Right atrium auricular region (tissue), 2 donors: ENCODE results near the gene INHBE. TPM values are rescaled to one million over a fixed set of nuclear protein-coding genes. Genes with fewer than 3 reads are reported as not detected.

Source experiments
- DNase-seq: peaks from one replicate; pipeline ENCODE4 v3.0.0-alpha.2; 2019; ENCODE audit warnings: low spot score
- H3K27ac ChIP-seq, 2 donors: fragments of 200-600 bp; sonication (generic); 1 replicate in 1 of 2; 2 replicates in 1 of 2; pipeline ENCODE4 v1.5.1; 2016 to 2019
- H3K27me3 ChIP-seq, 2 donors: fragments of 200-600 bp; sonication (generic); one replicate each; pipeline versions ENCODE4 v1.5.1 to v1.6.0; 2017 to 2019
- H3K36me3 ChIP-seq: fragments of 200-600 bp; sonication (generic); one replicate; pipeline ENCODE4 v1.5.1; 2016
- H3K4me1 ChIP-seq, 2 donors: fragments of 200-600 bp; sonication (generic); one replicate each; pipeline versions ENCODE4 v1.5.1 to v1.6.0; 2017 to 2019
- H3K4me3 ChIP-seq, 2 donors: fragments of 200-600 bp; sonication (generic); 1 replicate in 1 of 2; 2 replicates in 1 of 2; pipeline ENCODE4 v1.5.1; 2017 to 2019; ENCODE audit warnings: mild to moderate bottlenecking in 1 of 2, moderate library complexity in 1 of 2
- H3K9me3 ChIP-seq, 2 donors: fragments of 200-600 bp; sonication (generic); one replicate each; pipeline ENCODE4 v1.5.1; 2019
- total RNA-seq, 2 donors: library from RNA; depleted of rRNA; stranded (reverse); fragments of >200 nt; gene quantifications; one replicate each; pipeline ENCODE4 v1.1.0, GENCODE V29; 2016
- TF ChIP-seq, protein P1 (sequence below), 2 donors: fragments of 200-600 bp; sonication (generic); IDR thresholded peaks; one replicate each; pipeline ENCODE4 v1.5.1; 2019; ENCODE audit warnings: antibody characterized with exemption in 2 of 2

INHBE gene
- total RNA-seq, 2 donors from 2014 or later = not detected

DNA sequence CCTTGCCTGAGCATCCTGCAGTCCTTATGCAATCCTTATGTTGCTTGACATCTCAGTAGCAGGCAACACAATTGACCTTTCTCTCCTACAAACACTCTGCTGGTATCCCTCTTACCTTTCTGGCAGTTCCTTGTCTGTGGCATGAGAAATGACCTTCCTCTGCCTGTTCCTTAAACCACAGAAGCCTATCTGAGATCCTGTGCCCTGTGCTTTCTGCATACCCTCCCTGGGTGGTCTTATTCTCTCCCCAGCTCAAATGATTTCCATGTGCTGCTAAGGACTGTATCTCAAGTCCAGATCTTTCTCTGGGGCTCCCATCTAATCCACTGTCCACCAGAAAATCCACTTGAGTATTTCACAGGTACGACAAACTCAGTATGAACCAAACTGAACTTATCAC lies 26.6 kb downstream of the INHBE start:
- Histone ChIP-seq H3K4me1 (no peaks in the 10 kb centered on the region), H3K4me3 (no peak overlapping the region), H3K9me3 (no peaks in the 10 kb centered on the region), H3K27ac (no peak overlapping the region), H3K36me3 (no peaks in the 10 kb centered on the region), H3K27me3 (peaks cover 0 to 4% of the 10 kb centered on the region in 2 donors)
- no peak for DNase-seq
- TF ChIP-seq, protein P1, sequence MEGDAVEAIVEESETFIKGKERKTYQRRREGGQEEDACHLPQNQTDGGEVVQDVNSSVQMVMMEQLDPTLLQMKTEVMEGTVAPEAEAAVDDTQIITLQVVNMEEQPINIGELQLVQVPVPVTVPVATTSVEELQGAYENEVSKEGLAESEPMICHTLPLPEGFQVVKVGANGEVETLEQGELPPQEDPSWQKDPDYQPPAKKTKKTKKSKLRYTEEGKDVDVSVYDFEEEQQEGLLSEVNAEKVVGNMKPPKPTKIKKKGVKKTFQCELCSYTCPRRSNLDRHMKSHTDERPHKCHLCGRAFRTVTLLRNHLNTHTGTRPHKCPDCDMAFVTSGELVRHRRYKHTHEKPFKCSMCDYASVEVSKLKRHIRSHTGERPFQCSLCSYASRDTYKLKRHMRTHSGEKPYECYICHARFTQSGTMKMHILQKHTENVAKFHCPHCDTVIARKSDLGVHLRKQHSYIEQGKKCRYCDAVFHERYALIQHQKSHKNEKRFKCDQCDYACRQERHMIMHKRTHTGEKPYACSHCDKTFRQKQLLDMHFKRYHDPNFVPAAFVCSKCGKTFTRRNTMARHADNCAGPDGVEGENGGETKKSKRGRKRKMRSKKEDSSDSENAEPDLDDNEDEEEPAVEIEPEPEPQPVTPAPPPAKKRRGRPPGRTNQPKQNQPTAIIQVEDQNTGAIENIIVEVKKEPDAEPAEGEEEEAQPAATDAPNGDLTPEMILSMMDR (IDR thresholded peaks at IDR 0.05) = no peak

DNA sequence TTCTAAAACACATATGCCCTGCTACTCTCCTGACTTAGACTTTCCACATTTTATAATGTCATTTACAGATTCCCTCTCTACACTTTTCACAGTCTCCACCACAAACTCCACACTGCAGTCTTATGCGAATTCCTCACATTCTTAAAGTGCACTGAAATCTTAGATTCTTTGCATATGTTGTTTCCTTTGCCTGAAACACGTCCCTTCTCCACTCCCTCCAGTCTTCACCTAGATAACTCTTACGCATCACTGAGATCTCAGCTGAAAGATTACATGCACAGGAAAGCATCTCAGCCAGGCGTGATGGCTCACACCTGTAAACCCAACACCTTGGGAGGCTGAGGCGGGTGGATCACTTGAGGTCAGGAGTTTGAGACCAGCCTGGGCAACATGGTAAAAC lies 28.4 kb downstream of the INHBE start:
- Histone ChIP-seq H3K4me3 (no peak overlapping the region), H3K4me1 (peaks cover 0 to 6% of the 10 kb centered on the region in 2 donors), H3K27ac (no peak overlapping the region), H3K27me3 (no peaks in the 10 kb centered on the region), H3K36me3 (no peaks in the 10 kb centered on the region), H3K9me3 (no peaks in the 10 kb centered on the region)
- DNase-seq = no peak
- TF ChIP-seq, protein P1 (IDR thresholded peaks at IDR 0.05) = no peak

DNA sequence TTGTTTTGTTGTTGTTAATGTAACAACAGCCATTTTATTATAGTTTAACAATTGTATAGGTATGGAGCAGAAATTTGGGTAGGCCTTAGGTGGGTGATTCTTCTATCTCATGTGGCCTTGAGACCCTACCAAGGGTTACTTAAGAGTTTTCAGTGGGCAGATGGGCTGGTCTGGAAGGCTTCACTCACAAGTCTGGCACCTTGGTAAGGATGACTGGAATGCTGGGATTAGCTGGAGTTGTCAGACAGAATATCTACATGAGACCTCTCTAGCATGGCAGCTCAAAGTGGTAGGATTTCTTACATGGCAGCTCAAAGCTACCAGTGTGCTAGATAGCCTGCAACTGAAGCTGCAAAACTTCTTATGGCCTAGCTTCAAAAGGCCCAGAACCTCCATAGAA lies 30.6 kb downstream of the INHBE start:
- DNase-seq = no peak
- H3K27ac ChIP-seq = no peak overlapping the region
- no peaks in the 10 kb centered on the region for H3K27me3 ChIP-seq
- H3K4me3 ChIP-seq = no peak overlapping the region
- TF ChIP-seq, protein P1 (IDR thresholded peaks at IDR 0.05) = no peak
- H3K9me3 ChIP-seq = no peaks in the 10 kb centered on the region
- peaks cover 18% of the 10 kb centered on the region for H3K36me3 ChIP-seq
- peaks cover 0 to 15% of the 10 kb centered on the region in 2 donors for H3K4me1 ChIP-seq

DNA sequence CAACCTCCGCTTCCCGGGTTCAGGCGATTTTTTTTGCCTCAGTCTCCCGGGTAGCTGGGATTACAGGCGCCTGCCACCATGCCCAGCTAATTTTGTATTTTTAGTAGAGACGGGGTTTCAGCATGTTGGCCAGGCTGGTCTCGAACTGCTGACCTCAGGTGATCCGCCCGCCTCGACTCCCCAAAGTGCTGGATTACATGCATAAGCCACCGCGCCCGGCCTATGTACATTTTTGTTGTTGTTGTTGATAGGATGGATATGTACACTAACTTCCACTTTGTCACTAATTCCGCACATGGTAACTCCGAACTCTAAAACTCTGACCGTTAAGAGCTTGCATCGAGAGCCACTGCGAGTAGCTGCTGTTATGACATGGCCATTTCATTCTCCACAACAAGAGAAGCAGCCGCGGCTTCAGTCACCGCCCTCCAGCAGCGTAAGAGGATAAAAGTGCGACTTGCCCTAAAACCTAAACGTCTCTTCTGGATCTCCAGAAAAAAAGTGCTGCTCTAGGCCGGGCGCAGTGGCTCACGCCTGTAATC lies 32.0 kb downstream of the INHBE start:
- DNase-seq = no peak
- Histone ChIP-seq H3K36me3 (peaks cover 30% of the 10 kb centered on the region), H3K4me1 (peaks cover 0 to 15% of the 10 kb centered on the region in 2 donors), H3K4me3 (peak overlapping the region; percentile 71 to 80), H3K27me3 (no peaks in the 10 kb centered on the region), H3K27ac (peak overlapping the region in 1 of 2 donors; percentile 78), H3K9me3 (no peaks in the 10 kb centered on the region)
- TF ChIP-seq, protein P1 (IDR thresholded peaks at IDR 0.05) = no peak

DNA sequence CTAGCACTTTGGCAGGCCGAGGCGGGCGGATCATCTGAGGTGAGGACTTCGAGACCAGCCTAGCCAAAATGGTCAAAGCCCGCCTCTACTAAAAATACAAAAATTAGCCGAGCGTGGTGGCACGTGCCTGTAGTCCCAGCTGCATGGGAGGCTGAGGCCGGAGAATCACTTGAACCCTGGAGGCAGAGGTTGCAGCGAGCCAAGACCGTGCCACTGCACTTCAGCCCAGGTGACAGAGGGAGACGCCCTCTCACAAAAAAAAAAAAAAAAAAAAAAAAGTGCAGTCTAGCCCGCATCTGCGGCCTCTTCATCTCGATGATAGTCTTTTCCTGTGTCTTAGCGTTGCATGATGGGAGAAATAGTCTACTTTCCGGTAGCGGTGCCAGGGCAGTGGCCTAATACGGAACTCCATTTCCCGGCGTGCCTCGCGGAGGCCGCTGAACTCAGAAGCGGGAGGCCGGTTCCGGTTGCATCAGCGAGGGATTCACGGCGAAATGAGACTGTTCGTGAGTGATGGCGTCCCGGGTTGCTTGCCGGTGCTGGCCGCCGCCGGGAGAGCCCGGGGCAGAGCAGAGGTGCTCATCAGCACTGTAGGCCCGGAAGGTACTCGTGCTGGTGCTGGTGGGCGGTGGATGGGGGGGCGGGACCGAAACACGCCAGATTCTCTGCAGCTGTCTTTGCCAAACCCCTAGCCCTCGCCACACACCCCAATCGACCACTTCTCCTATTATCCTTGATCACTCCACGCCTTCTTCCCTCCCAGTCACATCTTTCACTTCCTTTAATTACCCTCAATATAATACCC lies 32.7 kb downstream of the INHBE start, which contains the start of gene MARS1:
Gene MARS1, plus strand, starts transcription at position 472 of the 805 bp plus-strand sequence. Its CDS starts 23 bp downstream, at position 495.
- TF ChIP-seq, protein P1 (IDR thresholded peaks at IDR 0.05) = no peak
- no peaks in the 10 kb centered on the region for H3K9me3 ChIP-seq
- peaks cover 30% of the 10 kb centered on the region for H3K36me3 ChIP-seq
- peak; percentile 95 for DNase-seq
- H3K4me1 ChIP-seq = peaks cover 0 to 15% of the 10 kb centered on the region in 2 donors
- H3K27ac ChIP-seq = peak within 1 kb of the TSS; percentile 61 to 78
- no peaks in the 10 kb centered on the region for H3K27me3 ChIP-seq
- peak within 1 kb of the TSS; percentile 71 to 80 for H3K4me3 ChIP-seq
